DMS53 treated with DMSO at 0.1 percent for 48 hours (cell line): ENCODE results near the gene GNA12.

ENCODE experiments used
- DNase-seq: peaks from one replicate; lab custom pipeline; 2025; ENCODE audit not compliant: unreplicated experiment; lab: John Stamatoyannopoulos, UW

GNA12 gene

GRCh38 chr7:2838873-2839578 lies 5.1 kb downstream of the GNA12 start:
- no peak for DNase-seq

GRCh38 chr7:2838451-2838850 lies 5.7 kb downstream of the GNA12 start:
- no peak for DNase-seq

GRCh38 chr7:2837496-2837895 lies 6.6 kb downstream of the GNA12 start:
- DNase-seq: no peak

- no peak for DNase-seq
Measured at GRCh38 chr7:2834748-2835441, 9.2 kb downstream of the GNA12 start.

- DNase-seq: no peak
Measured at GRCh38 chr7:2833083-2833910, 10.8 kb downstream of the GNA12 start.

- DNase-seq: no peak
Measured at GRCh38 chr7:2832461-2832860, 11.6 kb downstream of the GNA12 start.

DNA sequence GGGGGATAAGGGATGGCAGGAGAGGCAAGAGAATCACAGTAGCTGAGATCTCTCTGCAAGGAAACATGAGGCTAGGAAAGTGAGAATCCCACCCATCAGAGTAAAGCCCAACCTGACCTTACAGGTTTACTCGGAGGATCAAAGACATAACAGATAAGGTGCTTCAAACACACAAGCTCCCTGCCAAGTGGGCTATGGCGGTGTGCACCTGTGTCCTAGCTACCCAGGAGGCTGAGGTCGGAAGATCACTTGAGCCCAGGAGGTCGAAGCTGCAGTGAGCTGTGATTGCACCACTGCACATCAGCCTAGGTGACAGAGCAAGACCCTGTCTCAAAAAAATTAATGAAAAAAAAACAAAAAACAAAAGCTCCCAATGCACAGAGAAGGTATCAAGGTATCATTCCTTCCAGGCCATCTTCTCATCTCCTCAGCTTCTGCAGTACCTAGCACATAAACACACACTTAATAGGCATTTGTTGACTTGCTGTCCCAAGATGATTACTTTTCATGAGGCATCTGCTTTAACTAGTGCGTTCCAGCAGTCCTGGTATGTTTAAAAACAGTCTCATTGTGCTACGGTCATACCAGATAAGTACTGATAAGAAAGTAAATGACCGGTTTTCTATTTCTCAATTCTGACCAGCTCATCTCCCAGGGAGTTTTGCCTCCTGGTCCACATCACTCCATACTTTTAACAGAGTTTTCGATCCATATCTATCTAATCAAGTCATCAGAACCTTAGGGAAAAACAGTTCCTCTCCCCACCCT lies 13.3 kb downstream of the GNA12 start:
- no peak for DNase-seq

GRCh38 chr7:2829040-2829439 lies 15.1 kb downstream of the GNA12 start:
- DNase-seq: no peak

- DNase-seq: no peak
Measured at GRCh38 chr7:2826771-2827170, 17.3 kb downstream of the GNA12 start.

DNA sequence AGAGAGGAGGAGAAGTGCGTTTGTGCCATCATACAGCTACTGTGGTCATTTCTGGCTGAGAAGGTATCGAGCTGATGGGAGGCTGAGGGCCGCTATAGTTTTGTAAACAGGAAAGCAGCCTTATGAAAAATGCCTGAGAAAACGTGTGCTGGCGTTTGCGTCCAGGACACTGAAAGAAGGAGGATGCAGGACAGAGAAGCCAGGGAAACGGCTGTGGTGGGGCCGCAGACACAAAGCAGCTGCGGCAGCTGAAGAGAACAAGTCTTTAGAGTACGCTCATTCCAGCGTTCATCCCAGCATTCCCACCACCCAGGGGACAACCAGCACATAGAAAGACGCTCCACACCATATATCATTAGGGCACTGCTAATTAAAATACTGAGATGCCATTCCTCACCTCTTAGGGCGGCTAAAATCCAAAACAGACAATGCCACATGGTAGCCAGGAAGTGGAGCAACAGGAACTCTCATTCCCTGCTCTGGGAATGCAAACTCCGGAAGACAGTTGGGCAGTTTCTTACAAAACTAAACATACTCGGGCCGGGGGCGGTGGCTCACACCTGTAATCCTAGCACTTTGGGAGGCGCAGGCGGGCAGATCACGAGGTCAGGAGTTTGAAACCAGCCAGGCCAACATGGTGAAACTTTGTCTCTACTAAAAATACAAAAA lies 18.4 kb downstream of the GNA12 start:
- no peak for DNase-seq

- no peak for DNase-seq
Measured at GRCh38 chr7:2824678-2825461, 19.2 kb downstream of the GNA12 start.

GRCh38 chr7:2824026-2824677 lies 20.0 kb downstream of the GNA12 start:
- DNase-seq: no peak

GRCh38 chr7:2823130-2823529 lies 21.0 kb downstream of the GNA12 start:
- DNase-seq: no peak

GRCh38 chr7:2821842-2822507 lies 22.1 kb downstream of the GNA12 start:
- no peak for DNase-seq

GRCh38 chr7:2821161-2821841 lies 22.8 kb downstream of the GNA12 start:
- peak; percentile 28 for DNase-seq

- DNase-seq: no peak
Measured at GRCh38 chr7:2820508-2820934, 23.6 kb downstream of the GNA12 start.

DNA sequence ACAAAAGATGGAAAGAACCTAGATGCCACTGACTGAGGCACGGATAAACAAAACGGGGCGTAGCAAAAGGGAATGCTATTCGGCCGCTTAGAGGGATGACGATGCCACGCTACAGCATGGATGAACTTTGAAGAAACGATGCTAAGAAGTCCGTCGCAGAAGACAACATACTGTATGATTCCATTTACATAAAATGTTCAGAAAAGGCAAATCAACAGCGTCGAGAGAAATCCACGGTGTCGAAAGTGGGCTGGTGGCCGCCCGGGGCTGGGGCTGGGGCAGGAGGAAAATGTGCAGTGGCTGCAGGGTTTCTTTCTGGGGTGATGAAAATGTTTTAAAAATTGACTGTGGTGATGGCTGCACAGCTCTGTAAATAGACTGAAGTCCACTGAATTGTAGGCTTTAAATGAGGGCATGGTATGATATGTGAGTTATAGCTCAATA lies 24.1 kb downstream of the GNA12 start:
- no peak for DNase-seq
